Heart right ventricle (tissue), 16 donors: ENCODE results near the gene ELF4. TPM values are rescaled to one million over a fixed set of nuclear protein-coding genes. Genes with fewer than 3 reads are reported as not detected.

Experiments used
- ATAC-seq, 8 donors: fragments of 200-7000 bp; cut with Tn5 transposase; one replicate each; pipeline ENCODE4 v1.9.1; 2020; ENCODE audit warnings: mild to moderate bottlenecking in 8 of 8, moderate library complexity in 8 of 8, moderate number of reproducible peaks in 1 of 8
- DNase-seq, 2 donors: peaks; one replicate each; pipeline ENCODE4 v3.0.0-alpha.2; 2020
- H3K27ac ChIP-seq, 10 donors: fragments of 200-600 bp; sonication (generic) in 2 of 10; one replicate each; pipeline versions ENCODE4 v1.5.0 to v1.8.0; 2020 to 2022; ENCODE audit warnings: mild to moderate bottlenecking in 3 of 10
- H3K27me3 ChIP-seq, 7 donors: fragments of 200-600 bp; one replicate each; pipeline ENCODE4 v1.8.0; 2021 to 2022; ENCODE audit warnings: mild to moderate bottlenecking in 2 of 7
- H3K36me3 ChIP-seq, 9 donors: fragments of 200-600 bp; sonication (generic) in 1 of 9; one replicate each; pipeline versions ENCODE4 v1.5.0 to v1.8.0; 2020 to 2022; ENCODE audit warnings: mild to moderate bottlenecking in 2 of 9
- H3K4me1 ChIP-seq, 9 donors: fragments of 200-600 bp; sonication (generic) in 1 of 9; one replicate each; pipeline versions ENCODE4 v1.5.0 to v1.8.0; 2020 to 2022; ENCODE audit warnings: mild to moderate bottlenecking in 4 of 9
- H3K4me3 ChIP-seq, 10 donors: fragments of 200-600 bp; sonication (generic) in 2 of 10; one replicate each; pipeline versions ENCODE4 v1.5.0 to v1.8.0; 2020 to 2022; ENCODE audit warnings: mild to moderate bottlenecking in 7 of 10, moderate library complexity in 2 of 10
- H3K9me3 ChIP-seq, 11 donors: fragments of 200-600 bp in 10 of 11; sonication (generic) in 2 of 11; one replicate each; pipeline versions ENCODE4 v1.5.0 to v1.8.0; 2013 to 2022; ENCODE audit warnings: mild to moderate bottlenecking in 2 of 11, control low read depth in 1 of 11, moderate library complexity in 1 of 11
- WGBS, 2 donors: extraction: QIAGEN DNeasy Blood & Tissue Kit; methylation state at CpG; one replicate each; pipeline ENCODE4 v1.1.7; 2013; ENCODE audit warnings: inconsistent platforms in 1 of 2; 5-methylcytosine and 5-hydroxymethylcytosine counted together
- intact Hi-C, 10 donors: fragments of 100-400 bp; cut with DNase I; formaldehyde crosslinking; loops; one replicate each; pipeline versions ENCODE4 v1.11.1 to v1.14.2; 2022
- polyA plus RNA-seq, 2 donors: library from polyadenylated mRNA; stranded (reverse); fragments of 200-250 nt; gene quantifications; one replicate each; pipeline ENCODE4 v1.2.3, GENCODE V29; 2013
- total RNA-seq, 10 donors: library from RNA; stranded (reverse); fragmentation: NEBNext Ultra II Directional in 3 of 10; extraction: Animal tissue kit (Norgen Biotek cat#: 25700) in 3 of 10; gene quantifications; one replicate each; pipeline versions ENCODE4 v1.2.1 to v1.2.4, GENCODE V29; 2021 to 2023
- TF ChIP-seq, protein P1 (sequence below), 9 donors: fragments of 200-600 bp; sonication (generic) in 2 of 9; IDR thresholded peaks; one replicate each; pipeline versions ENCODE4 v1.5.0 to v1.8.0; 2021 to 2022; ENCODE audit warnings: antibody characterized with exemption in 9 of 9, mild to moderate bottlenecking in 5 of 9, moderate library complexity in 1 of 9
- donor health status: Arrhythmogenic right ventricular cardiomyopathy.
- donor health status: ischemic (EF 13 %, LVEDD 7.1; RV severe dilation, severe dysfunction).
- donor health status: healthy with polysubstance abuse.
- donor health status: DM: no; HTN: yes; CAD: no.
- donor health status: DM: no; HTN: no; CAD: no.
- donor health status: ischemic (EF 25% LVEDD 6.9; RV normal size, moderate dysfunction).
- donor health status: ischemic (EF 25% LVEDD 5.7; RV mildly dilated, moderate dysfunction).
- donor health status: healthy.
- donor health status: DM: yes; HTN: yes; CAD: no.
- donor health status: Ischemic cardiomyopathy.
- donor health status: ischemic (EF 35%, LVEDD 5.7; RV mildly dilated, moderate dysfunction).
- donor health status: nonischemic (EF 11% LVEDD 7.7; RV severe dilation, severe dysfunction).
- donor health status: DM: yes; HTN: yes; CAD: no.
- donor health status: PGD.
- donor health status: ischemic (EF 29% LVEDD 5.4; RV normal size, mild dysfunction).
- donor health status: nonischemic (EF 23%, LVEDD 6.1; RV moderate dilation, normal function).

ELF4 gene
- total and polyA plus RNA-seq, 12 donors, result 1.8 to 8.6 (median 2.7) TPM

DNA sequence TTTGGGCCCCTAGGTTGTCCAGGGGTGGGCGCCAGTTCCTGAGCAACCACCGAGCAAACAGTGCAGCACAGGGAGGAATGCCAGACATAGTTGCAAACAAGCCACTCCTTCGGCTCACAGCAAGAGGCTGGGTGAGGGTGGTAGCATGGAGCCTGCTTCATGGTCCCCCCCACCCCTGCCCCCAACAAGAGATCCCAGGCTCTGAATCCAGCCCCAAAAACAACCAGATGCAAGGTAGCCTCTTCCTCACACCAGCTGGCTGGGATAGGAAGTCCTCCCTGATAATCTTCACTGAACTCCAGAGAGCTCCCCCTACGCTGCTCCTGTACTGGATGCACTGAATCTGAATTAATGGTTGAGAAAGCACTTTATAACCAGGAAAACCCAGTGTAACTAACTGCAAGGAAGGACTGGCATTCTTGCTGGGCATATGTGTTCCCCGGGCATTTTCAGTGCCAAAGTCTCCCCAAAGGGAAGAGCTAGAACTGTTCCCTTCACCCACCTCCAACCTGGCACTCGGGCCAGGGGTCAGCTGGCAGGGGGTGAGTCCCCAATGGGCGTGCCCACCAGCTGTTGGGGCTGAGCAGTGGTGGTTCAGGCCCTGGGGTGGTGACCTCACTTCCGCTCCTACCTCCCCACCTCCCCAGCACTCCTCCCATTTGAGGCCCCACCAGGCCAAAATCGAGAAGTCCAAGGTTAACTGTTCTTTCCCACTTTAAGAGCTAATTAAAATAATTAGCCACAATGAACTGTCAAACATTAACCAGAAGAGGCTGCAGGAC, 1.5 kb downstream of the ELF4 start:
- DNase-seq (peak in 1 of 2 donors; percentile 25), ATAC-seq (peak in 6 of 8 donors; percentile 40 to 67 (median 64))
- peak overlapping the region in 9 of 10 donors; percentile 70 to 97 (median 91) for H3K27ac ChIP-seq
- TF ChIP-seq, protein P1, sequence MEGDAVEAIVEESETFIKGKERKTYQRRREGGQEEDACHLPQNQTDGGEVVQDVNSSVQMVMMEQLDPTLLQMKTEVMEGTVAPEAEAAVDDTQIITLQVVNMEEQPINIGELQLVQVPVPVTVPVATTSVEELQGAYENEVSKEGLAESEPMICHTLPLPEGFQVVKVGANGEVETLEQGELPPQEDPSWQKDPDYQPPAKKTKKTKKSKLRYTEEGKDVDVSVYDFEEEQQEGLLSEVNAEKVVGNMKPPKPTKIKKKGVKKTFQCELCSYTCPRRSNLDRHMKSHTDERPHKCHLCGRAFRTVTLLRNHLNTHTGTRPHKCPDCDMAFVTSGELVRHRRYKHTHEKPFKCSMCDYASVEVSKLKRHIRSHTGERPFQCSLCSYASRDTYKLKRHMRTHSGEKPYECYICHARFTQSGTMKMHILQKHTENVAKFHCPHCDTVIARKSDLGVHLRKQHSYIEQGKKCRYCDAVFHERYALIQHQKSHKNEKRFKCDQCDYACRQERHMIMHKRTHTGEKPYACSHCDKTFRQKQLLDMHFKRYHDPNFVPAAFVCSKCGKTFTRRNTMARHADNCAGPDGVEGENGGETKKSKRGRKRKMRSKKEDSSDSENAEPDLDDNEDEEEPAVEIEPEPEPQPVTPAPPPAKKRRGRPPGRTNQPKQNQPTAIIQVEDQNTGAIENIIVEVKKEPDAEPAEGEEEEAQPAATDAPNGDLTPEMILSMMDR (IDR thresholded peaks at IDR 0.05), result no peak
- WGBS, 2 donors, result 45 to 46% methylated on average over 9 of the region's 9 CpGs
- no peaks in the 10 kb centered on the region for H3K36me3 ChIP-seq
- peaks cover 0 to 32% (median 8%) of the 10 kb centered on the region in 9 donors for H3K4me1 ChIP-seq
- H3K27me3 ChIP-seq, result no peaks in the 10 kb centered on the region
- H3K9me3 ChIP-seq, result no peaks in the 10 kb centered on the region
- H3K4me3 ChIP-seq, result peak overlapping the region; percentile 43 to 71 (median 64)
- intact Hi-C loops, result no loop called here

- ATAC-seq, result peak in 1 of 8 donors; percentile 9
- H3K27ac ChIP-seq, result peak overlapping the region in 3 of 10 donors; percentile 9 to 67 (median 12)
These were observed 4.2 kb downstream of the ELF4 start for GRCh38 chrX:130106071-130106470.

GRCh38 chrX:130105244-130105643, 5.1 kb downstream of the ELF4 start:
- peak overlapping the region in 2 of 10 donors; percentile 15 to 36 for H3K27ac ChIP-seq
- ATAC-seq, result no peak

More at GRCh38 chrX:130106071-130106470, 4.2 kb downstream of the ELF4 start:
- intact Hi-C loops, result no loop called here
- Histone ChIP-seq H3K4me3 (no peak overlapping the region), H3K27me3 (no peaks in the 10 kb centered on the region), H3K9me3 (no peaks in the 10 kb centered on the region), H3K36me3 (no peaks in the 10 kb centered on the region), H3K4me1 (peaks cover 0 to 42% (median 8%) of the 10 kb centered on the region in 9 donors)
- TF ChIP-seq, protein P1 (IDR thresholded peaks at IDR 0.05), result no peak
- WGBS, 2 donors, result 48 to 65% methylated on average over 5 to 10 of the region's 10 CpGs
- no peak for DNase-seq

GRCh38 chrX:130103605-130104004, 6.7 kb downstream of the ELF4 start:
- WGBS, 2 donors, result 59 to 62% methylated on average over 3 of the region's 3 CpGs
- ATAC-seq, result no peak
- Histone ChIP-seq H3K36me3 (no peaks in the 10 kb centered on the region), H3K27ac (peak overlapping the region in 1 of 10 donors; percentile 53), H3K9me3 (no peaks in the 10 kb centered on the region), H3K27me3 (no peaks in the 10 kb centered on the region), H3K4me1 (peaks cover 6 to 66% (median 21%) of the 10 kb centered on the region in 9 donors), H3K4me3 (no peak overlapping the region)
- intact Hi-C loops, result no loop called here
- TF ChIP-seq, protein P1 (IDR thresholded peaks at IDR 0.05), result no peak
- no peak for DNase-seq

More at GRCh38 chrX:130105244-130105643, 5.1 kb downstream of the ELF4 start:
- DNase-seq, result no peak
- intact Hi-C loops, result no loop called here
- no peaks in the 10 kb centered on the region for H3K27me3 ChIP-seq
- no peak overlapping the region for H3K4me3 ChIP-seq
- TF ChIP-seq, protein P1 (IDR thresholded peaks at IDR 0.05), result no peak
- no peaks in the 10 kb centered on the region for H3K36me3 ChIP-seq
- peaks cover under 1 to 49% (median 8%) of the 10 kb centered on the region in 9 donors for H3K4me1 ChIP-seq
- no peaks in the 10 kb centered on the region for H3K9me3 ChIP-seq
- WGBS, 2 donors, result 87 to 93% methylated on average over 3 of the region's 3 CpGs
